ENCODE data around the gene CSF1R. TPM values are rescaled to one million over a fixed set of nuclear protein-coding genes. Genes with fewer than 3 reads are reported as not detected.

CSF1R gene
- polyA plus RNA-seq, 1 donor from 2014 or later: not detected

DNA sequence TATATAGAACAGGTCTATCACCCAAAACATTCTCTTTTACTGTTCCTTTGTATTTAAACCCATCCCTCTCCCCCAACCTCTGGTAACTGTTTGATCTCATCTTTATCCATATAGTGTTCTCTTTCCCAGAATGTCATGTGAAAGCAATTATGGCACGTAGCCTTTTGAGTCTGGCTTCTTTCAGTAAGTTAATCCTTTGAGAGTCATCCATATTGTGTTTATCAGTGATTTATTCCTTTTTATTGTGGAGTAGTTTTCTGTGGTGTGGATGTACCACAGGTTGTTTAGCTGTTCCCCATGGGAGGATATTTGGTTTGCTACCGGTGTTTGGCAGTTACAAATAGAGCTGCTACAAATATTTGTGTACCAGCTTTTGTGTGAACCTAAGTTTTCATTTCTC lies 47.8 kb downstream of the CSF1R start:
- Histone ChIP-seq H3K9me3 (ENCODE audit: low read length) (no peaks in the 10 kb centered on the region), H3K27me3 (ENCODE audit: insufficient read depth, low read depth, low read length) (no peaks in the 10 kb centered on the region), H3F3A (ENCODE audit: insufficient read depth, low read length, poor library complexity, severe bottlenecking) (no peaks in the 10 kb centered on the region), H3K4me3 (ENCODE audit: low read length) (no peak overlapping the region), H2AFZ (ENCODE audit: low read depth, low read length) (no peak overlapping the region), H3K9ac (ENCODE audit: low read length) (no peak overlapping the region), H3K79me2 (replicated peaks; ENCODE audit: insufficient read depth, low read length) (no peaks in the 10 kb centered on the region), H3K36me3 (ENCODE audit: insufficient read depth, low read length) (peaks cover 28% of the 10 kb centered on the region), H3K27ac (ENCODE audit: low read length) (no peak overlapping the region), H3K9me2 (ENCODE audit: insufficient read depth, low read length) (no peaks in the 10 kb centered on the region), H4K20me1 (ENCODE audit: insufficient read depth) (no peaks in the 10 kb centered on the region), H3K4me2 (ENCODE audit: low read length) (no peak overlapping the region)
- TF ChIP-seq POLR2AphosphoS5 (IDR thresholded peaks at IDR 0.05): no peak
- TF ChIP-seq, protein P1, sequence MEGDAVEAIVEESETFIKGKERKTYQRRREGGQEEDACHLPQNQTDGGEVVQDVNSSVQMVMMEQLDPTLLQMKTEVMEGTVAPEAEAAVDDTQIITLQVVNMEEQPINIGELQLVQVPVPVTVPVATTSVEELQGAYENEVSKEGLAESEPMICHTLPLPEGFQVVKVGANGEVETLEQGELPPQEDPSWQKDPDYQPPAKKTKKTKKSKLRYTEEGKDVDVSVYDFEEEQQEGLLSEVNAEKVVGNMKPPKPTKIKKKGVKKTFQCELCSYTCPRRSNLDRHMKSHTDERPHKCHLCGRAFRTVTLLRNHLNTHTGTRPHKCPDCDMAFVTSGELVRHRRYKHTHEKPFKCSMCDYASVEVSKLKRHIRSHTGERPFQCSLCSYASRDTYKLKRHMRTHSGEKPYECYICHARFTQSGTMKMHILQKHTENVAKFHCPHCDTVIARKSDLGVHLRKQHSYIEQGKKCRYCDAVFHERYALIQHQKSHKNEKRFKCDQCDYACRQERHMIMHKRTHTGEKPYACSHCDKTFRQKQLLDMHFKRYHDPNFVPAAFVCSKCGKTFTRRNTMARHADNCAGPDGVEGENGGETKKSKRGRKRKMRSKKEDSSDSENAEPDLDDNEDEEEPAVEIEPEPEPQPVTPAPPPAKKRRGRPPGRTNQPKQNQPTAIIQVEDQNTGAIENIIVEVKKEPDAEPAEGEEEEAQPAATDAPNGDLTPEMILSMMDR (IDR thresholded peaks at IDR 0.05; ENCODE audit: poor library complexity, severe bottlenecking): no peak
- TF ChIP-seq RAD21 (conservative IDR thresholded peaks at IDR 0.05): no peak
- TF ChIP-seq MXI1 (conservative IDR thresholded peaks at IDR 0.05; ENCODE audit: poor library complexity, severe bottlenecking): no peak
- TF ChIP-seq, protein P2, sequence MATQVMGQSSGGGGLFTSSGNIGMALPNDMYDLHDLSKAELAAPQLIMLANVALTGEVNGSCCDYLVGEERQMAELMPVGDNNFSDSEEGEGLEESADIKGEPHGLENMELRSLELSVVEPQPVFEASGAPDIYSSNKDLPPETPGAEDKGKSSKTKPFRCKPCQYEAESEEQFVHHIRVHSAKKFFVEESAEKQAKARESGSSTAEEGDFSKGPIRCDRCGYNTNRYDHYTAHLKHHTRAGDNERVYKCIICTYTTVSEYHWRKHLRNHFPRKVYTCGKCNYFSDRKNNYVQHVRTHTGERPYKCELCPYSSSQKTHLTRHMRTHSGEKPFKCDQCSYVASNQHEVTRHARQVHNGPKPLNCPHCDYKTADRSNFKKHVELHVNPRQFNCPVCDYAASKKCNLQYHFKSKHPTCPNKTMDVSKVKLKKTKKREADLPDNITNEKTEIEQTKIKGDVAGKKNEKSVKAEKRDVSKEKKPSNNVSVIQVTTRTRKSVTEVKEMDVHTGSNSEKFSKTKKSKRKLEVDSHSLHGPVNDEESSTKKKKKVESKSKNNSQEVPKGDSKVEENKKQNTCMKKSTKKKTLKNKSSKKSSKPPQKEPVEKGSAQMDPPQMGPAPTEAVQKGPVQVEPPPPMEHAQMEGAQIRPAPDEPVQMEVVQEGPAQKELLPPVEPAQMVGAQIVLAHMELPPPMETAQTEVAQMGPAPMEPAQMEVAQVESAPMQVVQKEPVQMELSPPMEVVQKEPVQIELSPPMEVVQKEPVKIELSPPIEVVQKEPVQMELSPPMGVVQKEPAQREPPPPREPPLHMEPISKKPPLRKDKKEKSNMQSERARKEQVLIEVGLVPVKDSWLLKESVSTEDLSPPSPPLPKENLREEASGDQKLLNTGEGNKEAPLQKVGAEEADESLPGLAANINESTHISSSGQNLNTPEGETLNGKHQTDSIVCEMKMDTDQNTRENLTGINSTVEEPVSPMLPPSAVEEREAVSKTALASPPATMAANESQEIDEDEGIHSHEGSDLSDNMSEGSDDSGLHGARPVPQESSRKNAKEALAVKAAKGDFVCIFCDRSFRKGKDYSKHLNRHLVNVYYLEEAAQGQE (IDR thresholded peaks at IDR 0.05; ENCODE audit: borderline replicate concordance): no peak
- no peak for TF ChIP-seq TAF1 (IDR thresholded peaks at IDR 0.05; ENCODE audit: low read depth)

DNA sequence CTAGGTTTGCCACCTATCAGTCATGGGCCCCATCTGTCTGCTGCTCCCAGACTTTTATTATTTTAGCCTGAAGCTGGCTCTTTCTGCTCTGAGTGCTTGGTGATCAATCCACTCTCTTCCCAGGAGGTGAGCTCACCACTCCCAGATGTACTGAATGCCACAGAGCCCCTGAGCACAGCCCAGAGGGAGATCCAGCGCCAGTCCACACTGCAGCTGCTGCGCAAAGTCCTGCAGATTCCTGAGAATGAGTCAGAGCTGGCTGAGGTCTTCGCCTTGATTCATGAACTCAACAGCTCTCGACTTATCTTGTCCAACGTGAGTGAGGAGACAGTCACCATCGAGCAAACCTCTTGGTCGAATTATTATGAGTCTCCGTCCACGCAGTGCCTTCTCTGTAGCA lies 49.8 kb downstream of the CSF1R start:
- H3K4me3 ChIP-seq (ENCODE audit: low read length): no peak overlapping the region
- no peaks in the 10 kb centered on the region for H3K27me3 ChIP-seq (ENCODE audit: insufficient read depth, low read depth, low read length)
- H3K9me2 ChIP-seq (ENCODE audit: insufficient read depth, low read length): no peaks in the 10 kb centered on the region
- no peaks in the 10 kb centered on the region for H4K20me1 ChIP-seq (ENCODE audit: insufficient read depth)
- H3K27ac ChIP-seq (ENCODE audit: low read length): no peak overlapping the region
- no peak overlapping the region for H2AFZ ChIP-seq (ENCODE audit: low read depth, low read length)
- H3K79me2 ChIP-seq (replicated peaks; ENCODE audit: insufficient read depth, low read length): no peaks in the 10 kb centered on the region
- H3K9me3 ChIP-seq (ENCODE audit: low read length): no peaks in the 10 kb centered on the region
- H3K9ac ChIP-seq (ENCODE audit: low read length): no peak overlapping the region
- TF ChIP-seq TAF1 (IDR thresholded peaks at IDR 0.05; ENCODE audit: low read depth): no peak
- TF ChIP-seq POLR2AphosphoS5 (IDR thresholded peaks at IDR 0.05): no peak
- no peak for TF ChIP-seq RAD21 (conservative IDR thresholded peaks at IDR 0.05)
- TF ChIP-seq EP300 (conservative IDR thresholded peaks at IDR 0.05; ENCODE audit: poor library complexity, severe bottlenecking): no peak
- TF ChIP-seq, protein P1 (IDR thresholded peaks at IDR 0.05; ENCODE audit: poor library complexity, severe bottlenecking): no peak
- no peak for TF ChIP-seq EZH2 (IDR thresholded peaks at IDR 0.05; ENCODE audit: borderline replicate concordance, insufficient read depth, low read length, poor library complexity, severe bottlenecking)
- TF ChIP-seq, protein P2 (IDR thresholded peaks at IDR 0.05; ENCODE audit: borderline replicate concordance): no peak
- no peak for TF ChIP-seq MXI1 (conservative IDR thresholded peaks at IDR 0.05; ENCODE audit: poor library complexity, severe bottlenecking)
- no peak for TF ChIP-seq SMC3 (conservative IDR thresholded peaks at IDR 0.05; ENCODE audit: poor library complexity)
- H3K4me2 ChIP-seq (ENCODE audit: low read length): no peak overlapping the region
- peaks cover 22% of the 10 kb centered on the region for H3K36me3 ChIP-seq (ENCODE audit: insufficient read depth, low read length)
- no peaks in the 10 kb centered on the region for H3F3A ChIP-seq (ENCODE audit: insufficient read depth, low read length, poor library complexity, severe bottlenecking)

All from neural cell (in vitro differentiated cells).